HFFc6 (cell line): Measurements from ENCODE around the gene C3orf20. TPM values are rescaled to one million over a fixed set of nuclear protein-coding genes. Genes with fewer than 3 reads are reported as not detected.
A peak's percentile ranks its signal among the peaks of the same experiment; 100 is the strongest.

ENCODE experiments used
- DNase-seq: peaks from one replicate; pipeline ENCODE4 v3.0.0-alpha.2; 2018
- H3K27ac Mint-ChIP-seq: 2 replicates; pipeline ENCODE4 v1.8.0; 2020; ENCODE audit warnings: mild to moderate bottlenecking, mixed read lengths
- H3K27me3 Mint-ChIP-seq: 2 replicates; pipeline ENCODE4 v1.8.0; 2021; ENCODE audit warnings: mild to moderate bottlenecking, moderate library complexity, mixed read lengths; ENCODE audit not compliant: insufficient read depth
- H3K36me3 Mint-ChIP-seq: 2 replicates; pipeline ENCODE4 v1.8.0; 2021; ENCODE audit warnings: low read depth, mixed read lengths
- H3K4me1 Mint-ChIP-seq: 2 replicates; pipeline ENCODE4 v1.8.0; 2020; ENCODE audit warnings: low read depth, mixed read lengths
- H3K4me3 Mint-ChIP-seq: 2 replicates; pipeline ENCODE4 v1.8.0; 2020; ENCODE audit warnings: mild to moderate bottlenecking, moderate library complexity, mixed read lengths
- H3K9me3 Mint-ChIP-seq: 2 replicates; pipeline ENCODE4 v1.8.0; 2020; ENCODE audit warnings: mild to moderate bottlenecking, mixed read lengths
- CTCF ChIP-seq: fragments of 200-600 bp; sonication (generic); IDR thresholded peaks from 2 replicates; pipeline ENCODE4 v1.5.0; 2021; ENCODE audit warnings: antibody characterized with exemption, mild to moderate bottlenecking
- long read RNA-seq: library from polyadenylated mRNA; unstranded; transcript quantifications from one replicate; pipeline ENCODE4 v2.0.0, GENCODE V29; 2019
- total RNA-seq, 6 experiments: library from RNA; stranded (reverse); fragmentation: NEBNext Ultra II Directional; extraction: Animal tissue kit (Norgen Biotek cat#: 25700); gene quantifications; 2 replicates in 1 of 6; 3 replicates in 5 of 6; pipeline ENCODE4 v1.2.3, GENCODE V29; 2021

The C3orf20 gene
- not detected for total RNA-seq
- long read RNA-seq = 0 reads

- H3K36me3 Mint-ChIP-seq = peaks cover 5% of the 10 kb centered on the region; the same call in 1 of the 2 replicates
- no peak for DNase-seq
- no peak within 1 kb of the TSS for H3K4me3 Mint-ChIP-seq
- no peaks in the 10 kb centered on the region for H3K27me3 Mint-ChIP-seq
- no peaks in the 10 kb centered on the region for H3K4me1 Mint-ChIP-seq
- no peak within 1 kb of the TSS for H3K27ac Mint-ChIP-seq
- TF ChIP-seq CTCF = no peak
- H3K9me3 Mint-ChIP-seq = no peaks in the 10 kb centered on the region
Observed at GRCh38 chr3:14674841-14675240, at the start of gene C3orf20. Gene C3orf20 (plus strand): TSS chr3:14675141. CDS start chr3:14682714, 7,573 bp downstream.

GRCh38 chr3:14625443-14625842 lies 49.5 kb upstream of the C3orf20 start:
- TF ChIP-seq CTCF = no peak
- no peak for DNase-seq
- Mint-ChIP-seq H3K27me3 (peaks cover 11% of the 10 kb centered on the region), H3K36me3 (no peaks in the 10 kb centered on the region), H3K4me1 (peaks cover 22% of the 10 kb centered on the region), H3K4me3 (no peak overlapping the region), H3K9me3 (no peaks in the 10 kb centered on the region), H3K27ac (no peak overlapping the region)

- TF ChIP-seq CTCF = no peak
- H3K9me3 Mint-ChIP-seq = no peaks in the 10 kb centered on the region
- no peaks in the 10 kb centered on the region for H3K36me3 Mint-ChIP-seq
- no peak for DNase-seq
- H3K4me1 Mint-ChIP-seq = peaks cover 22% of the 10 kb centered on the region
- no peak overlapping the region for H3K4me3 Mint-ChIP-seq
- peak overlapping the region; percentile 78; the same call in 1 of the 2 replicates for H3K27ac Mint-ChIP-seq
- H3K27me3 Mint-ChIP-seq = peaks cover 7% of the 10 kb centered on the region
Observed at GRCh38 chr3:14627815-14628214, 47.1 kb upstream of the C3orf20 start.

GRCh38 chr3:14628406-14628805 lies 46.5 kb upstream of the C3orf20 start:
- H3K4me3 Mint-ChIP-seq = no peak overlapping the region
- H3K9me3 Mint-ChIP-seq = no peaks in the 10 kb centered on the region
- H3K27me3 Mint-ChIP-seq = peaks cover 2% of the 10 kb centered on the region
- no peak for TF ChIP-seq CTCF
- H3K27ac Mint-ChIP-seq = no peak overlapping the region; the same call in 1 of the 2 replicates
- peaks cover 21% of the 10 kb centered on the region for H3K4me1 Mint-ChIP-seq
- no peaks in the 10 kb centered on the region for H3K36me3 Mint-ChIP-seq
- DNase-seq = no peak

GRCh38 chr3:14630404-14631100 lies 44.4 kb upstream of the C3orf20 start:
- DNase-seq = no peak
- Mint-ChIP-seq H3K27ac (no peak overlapping the region), H3K36me3 (no peaks in the 10 kb centered on the region), H3K27me3 (no peaks in the 10 kb centered on the region; the same call in none of the 2 replicates), H3K4me1 (peaks cover 27% of the 10 kb centered on the region), H3K4me3 (no peak overlapping the region), H3K9me3 (no peaks in the 10 kb centered on the region)
- TF ChIP-seq CTCF = no peak
